Ishikawa (cell line): Measurements from ENCODE around the gene OR4N5.

Source experiments
- CEBPB ChIP-seq: IDR thresholded peaks from 2 replicates; pipeline ENCODE4 v1.6.1; 2012
- CREB1 ChIP-seq: IDR thresholded peaks from 2 replicates; pipeline ENCODE4 v1.6.1; 2012; ENCODE audit warnings: low read depth
- EGR1 ChIP-seq: IDR thresholded peaks from 2 replicates; pipeline ENCODE4 v1.6.1; 2012
- EP300 ChIP-seq: IDR thresholded peaks from 2 replicates; pipeline ENCODE4 v1.6.1; 2012; ENCODE audit warnings: borderline replicate concordance
- FOXM1 ChIP-seq: IDR thresholded peaks from 2 replicates; pipeline ENCODE4 v1.6.1; 2012; ENCODE audit warnings: low read depth, borderline replicate concordance
- MAX ChIP-seq: IDR thresholded peaks from 2 replicates; pipeline ENCODE4 v1.6.1; 2012
- NFIC ChIP-seq: IDR thresholded peaks from 2 replicates; pipeline ENCODE4 v1.6.1; 2012
- RAD21 ChIP-seq: IDR thresholded peaks from 2 replicates; pipeline ENCODE4 v1.6.1; 2012; ENCODE audit warnings: low read depth
- TAF1 ChIP-seq: IDR thresholded peaks from 2 replicates; pipeline ENCODE4 v1.6.1; 2012; ENCODE audit warnings: low read depth, mild to moderate bottlenecking
- TCF12 ChIP-seq: IDR thresholded peaks from 2 replicates; pipeline ENCODE4 v1.6.1; 2012; ENCODE audit warnings: low read depth
- TEAD4 ChIP-seq: IDR thresholded peaks from 2 replicates; pipeline ENCODE4 v1.6.1; 2012
- YY1 ChIP-seq: IDR thresholded peaks from 2 replicates; pipeline ENCODE4 v1.6.1; 2012; ENCODE audit warnings: low read depth
- ZBTB7A ChIP-seq: IDR thresholded peaks from 2 replicates; pipeline ENCODE4 v1.6.1; 2012; ENCODE audit warnings: low read depth
- TF ChIP-seq, protein P1 (sequence below): IDR thresholded peaks from 2 replicates; pipeline ENCODE4 v1.6.1; 2012; ENCODE audit warnings: low read depth, mild to moderate bottlenecking
- TF ChIP-seq, protein P2 (sequence below): IDR thresholded peaks from 2 replicates; pipeline ENCODE4 v1.6.1; 2012

OR4N5 gene

DNA sequence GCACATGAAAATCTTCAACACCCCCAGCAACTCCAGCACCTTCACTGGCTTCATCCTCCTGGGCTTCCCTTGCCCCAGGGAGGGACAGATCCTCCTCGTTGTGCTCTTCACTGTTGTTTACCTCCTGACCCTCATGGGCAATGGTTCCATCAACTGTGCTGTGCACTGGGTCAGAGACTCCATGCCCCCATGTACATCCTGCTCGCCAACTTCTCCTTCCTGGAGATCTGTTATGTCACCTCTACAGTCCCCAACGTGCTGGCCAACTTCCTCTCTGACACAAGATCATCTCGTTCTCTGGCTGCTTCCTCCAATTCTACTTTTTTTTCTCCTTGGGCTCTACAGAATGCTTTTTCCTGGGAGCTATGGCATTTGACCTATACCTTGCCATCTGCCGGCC, 40.6 kb downstream of the OR4N5 start:
- TF ChIP-seq, protein P1, sequence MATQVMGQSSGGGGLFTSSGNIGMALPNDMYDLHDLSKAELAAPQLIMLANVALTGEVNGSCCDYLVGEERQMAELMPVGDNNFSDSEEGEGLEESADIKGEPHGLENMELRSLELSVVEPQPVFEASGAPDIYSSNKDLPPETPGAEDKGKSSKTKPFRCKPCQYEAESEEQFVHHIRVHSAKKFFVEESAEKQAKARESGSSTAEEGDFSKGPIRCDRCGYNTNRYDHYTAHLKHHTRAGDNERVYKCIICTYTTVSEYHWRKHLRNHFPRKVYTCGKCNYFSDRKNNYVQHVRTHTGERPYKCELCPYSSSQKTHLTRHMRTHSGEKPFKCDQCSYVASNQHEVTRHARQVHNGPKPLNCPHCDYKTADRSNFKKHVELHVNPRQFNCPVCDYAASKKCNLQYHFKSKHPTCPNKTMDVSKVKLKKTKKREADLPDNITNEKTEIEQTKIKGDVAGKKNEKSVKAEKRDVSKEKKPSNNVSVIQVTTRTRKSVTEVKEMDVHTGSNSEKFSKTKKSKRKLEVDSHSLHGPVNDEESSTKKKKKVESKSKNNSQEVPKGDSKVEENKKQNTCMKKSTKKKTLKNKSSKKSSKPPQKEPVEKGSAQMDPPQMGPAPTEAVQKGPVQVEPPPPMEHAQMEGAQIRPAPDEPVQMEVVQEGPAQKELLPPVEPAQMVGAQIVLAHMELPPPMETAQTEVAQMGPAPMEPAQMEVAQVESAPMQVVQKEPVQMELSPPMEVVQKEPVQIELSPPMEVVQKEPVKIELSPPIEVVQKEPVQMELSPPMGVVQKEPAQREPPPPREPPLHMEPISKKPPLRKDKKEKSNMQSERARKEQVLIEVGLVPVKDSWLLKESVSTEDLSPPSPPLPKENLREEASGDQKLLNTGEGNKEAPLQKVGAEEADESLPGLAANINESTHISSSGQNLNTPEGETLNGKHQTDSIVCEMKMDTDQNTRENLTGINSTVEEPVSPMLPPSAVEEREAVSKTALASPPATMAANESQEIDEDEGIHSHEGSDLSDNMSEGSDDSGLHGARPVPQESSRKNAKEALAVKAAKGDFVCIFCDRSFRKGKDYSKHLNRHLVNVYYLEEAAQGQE = no peak
- TF ChIP-seq, protein P2, sequence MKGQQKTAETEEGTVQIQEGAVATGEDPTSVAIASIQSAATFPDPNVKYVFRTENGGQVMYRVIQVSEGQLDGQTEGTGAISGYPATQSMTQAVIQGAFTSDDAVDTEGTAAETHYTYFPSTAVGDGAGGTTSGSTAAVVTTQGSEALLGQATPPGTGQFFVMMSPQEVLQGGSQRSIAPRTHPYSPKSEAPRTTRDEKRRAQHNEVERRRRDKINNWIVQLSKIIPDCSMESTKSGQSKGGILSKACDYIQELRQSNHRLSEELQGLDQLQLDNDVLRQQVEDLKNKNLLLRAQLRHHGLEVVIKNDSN = no peak
- no peak for TF ChIP-seq MAX
- TF ChIP-seq EGR1 = no peak
- no peak for TF ChIP-seq EP300
- no peak for TF ChIP-seq CEBPB
- TF ChIP-seq YY1 = no peak
- TF ChIP-seq TAF1 = no peak
- no peak for TF ChIP-seq NFIC
- TF ChIP-seq TEAD4 = no peak
- TF ChIP-seq TCF12 = no peak
- TF ChIP-seq CREB1 = no peak
- no peak for TF ChIP-seq FOXM1
- no peak for TF ChIP-seq ZBTB7A
- no peak for TF ChIP-seq RAD21

- no peak for TF ChIP-seq TCF12
- TF ChIP-seq FOXM1 = no peak
Observed at GRCh38 chr14:20179880-20180279, 41.3 kb downstream of the OR4N5 start.

- TF ChIP-seq RAD21 = no peak
- TF ChIP-seq CREB1 = no peak
- no peak for TF ChIP-seq YY1
- no peak for TF ChIP-seq EP300
- TF ChIP-seq CEBPB = no peak
- TF ChIP-seq TAF1 = no peak
- TF ChIP-seq EGR1 = no peak
- TF ChIP-seq ZBTB7A = no peak
- TF ChIP-seq MAX = no peak
Observed at GRCh38 chr14:20180486-20180885, 41.9 kb downstream of the OR4N5 start.

DNA sequence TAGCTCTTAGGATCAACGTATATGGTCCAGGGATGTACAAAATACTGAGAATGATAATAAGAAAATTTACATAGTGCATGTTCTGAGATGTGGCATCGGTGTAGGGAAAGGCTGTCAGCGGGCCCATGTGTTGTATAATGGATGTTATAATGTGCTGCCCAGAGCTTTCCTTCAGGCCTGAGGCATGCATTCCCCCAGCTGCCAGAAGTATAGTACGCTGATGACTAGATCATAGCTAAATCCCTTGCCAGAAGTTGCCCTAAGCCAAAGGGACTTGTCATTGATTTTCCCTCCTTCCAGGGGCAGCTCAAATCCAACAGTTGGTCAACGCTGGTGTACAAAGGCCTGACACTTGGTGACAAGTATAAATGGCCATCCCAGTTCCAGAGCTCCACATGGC, 45.6 kb downstream of the OR4N5 start:
- TF ChIP-seq, protein P1 = no peak
- TF ChIP-seq FOXM1 (no peak), RAD21 (no peak), TCF12 (no peak), TEAD4 (no peak), CEBPB (no peak), TAF1 (no peak), YY1 (no peak), EP300 (no peak), ZBTB7A (no peak), MAX (no peak), CREB1 (no peak), EGR1 (no peak), NFIC (no peak)
- TF ChIP-seq, protein P2 = no peak

DNA sequence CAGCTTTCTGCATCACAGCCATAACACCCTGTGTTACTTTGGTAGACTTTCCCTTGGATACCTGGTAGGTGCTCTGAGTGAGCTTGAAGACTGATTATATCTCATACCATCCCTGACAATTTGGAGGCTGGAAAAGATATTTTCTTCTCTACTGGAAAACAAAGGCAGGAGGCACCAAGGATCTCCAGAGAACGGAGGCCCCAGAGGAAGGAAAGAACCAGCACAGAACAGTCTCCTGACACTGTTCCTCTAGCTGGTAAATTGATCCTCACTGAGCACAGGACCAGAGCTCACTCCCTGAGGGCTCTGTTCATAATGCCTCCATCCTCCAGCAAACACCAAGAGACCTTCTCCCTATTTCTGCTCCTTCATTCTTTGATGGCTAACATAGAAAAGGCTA, 52.0 kb downstream of the OR4N5 start, which contains the start of gene OR11G2:
OR11G2 (plus strand) TSS at position 301 of the 400 bp plus-strand sequence. CDS start 6,542 bp downstream, outside the sequence.
- TF ChIP-seq MAX = no peak

DNA sequence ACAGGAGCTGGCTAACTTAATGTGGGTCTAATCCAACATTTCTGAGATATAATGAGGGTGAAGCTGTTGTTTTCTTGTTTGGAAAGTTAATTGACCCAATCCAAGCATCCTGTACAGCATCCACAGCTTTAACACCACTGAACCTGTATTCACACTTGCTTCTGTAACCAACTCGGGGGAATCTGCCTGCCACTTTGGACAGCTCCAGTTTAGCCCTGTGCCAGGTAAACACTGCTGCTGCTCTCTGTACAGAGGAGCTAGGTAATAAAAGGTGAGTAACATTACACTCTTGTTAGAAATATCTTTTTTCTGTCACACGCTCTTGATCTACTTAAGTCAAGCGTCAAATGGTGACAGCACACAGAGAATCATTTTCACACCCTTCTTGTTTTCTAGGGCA, 52.8 kb downstream of the OR4N5 start:
- TF ChIP-seq, protein P1 = peak; percentile 67
- TF ChIP-seq FOXM1 (no peak), TAF1 (no peak)
